Caki2 (cell line): Measurements from ENCODE around the gene SMG5. TPM values are rescaled to one million over a fixed set of nuclear protein-coding genes. Genes with fewer than 3 reads are reported as not detected.
"Not testable (repeated sequence)": the region's sequence is repeated elsewhere in the genome, so short reads cannot be mapped to it uniquely, and the experiment has no call there.

ENCODE experiments used
- DNase-seq: peaks from one replicate; pipeline ENCODE4 v3.0.0-alpha.2; 2015; ENCODE audit warnings: low read depth
- in situ Hi-C: cut with HindIII; loops from 2 replicates; pipeline ENCODE4 v1.10.0; 2016; ENCODE audit warnings: low sequenced_read_pairs, low pct_unique_long_range_greater_than_20kb, mixed read lengths
- total RNA-seq: library from RNA; depleted of rRNA; stranded (reverse); fragments of >200 nt; shearing (Covaris generic); gene quantifications from 2 replicates; pipeline ENCODE4 v1.2.3, GENCODE V29; 2014; ENCODE audit warnings: low replicate concordance

SMG5 gene
- total RNA-seq, 1 experiment from 2014 or later = 53.1 TPM

DNA sequence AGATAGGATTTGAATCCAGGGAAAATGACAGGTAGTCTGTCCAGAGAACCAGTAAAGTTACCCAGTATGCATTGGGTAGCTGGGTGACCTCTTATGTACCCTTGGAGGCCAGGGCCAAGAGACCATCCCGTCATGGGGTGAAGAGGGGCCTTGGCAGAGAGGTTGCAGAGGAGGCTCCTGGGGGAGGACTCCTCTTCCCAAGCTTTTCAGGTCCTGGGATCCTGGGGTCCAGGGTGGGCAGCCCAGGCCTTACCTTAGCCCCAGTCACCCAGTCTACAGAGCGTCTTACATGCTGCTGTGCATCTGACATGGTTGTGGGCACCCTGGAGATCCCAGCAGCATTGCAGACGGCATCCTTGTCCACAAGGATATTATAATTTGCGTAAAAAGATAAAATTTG lies 55.8 kb downstream of the SMG5 start:
- no peak for DNase-seq
- in situ Hi-C loops = no loop called here

GRCh38 chr1:156226116-156226538 lies 56.5 kb downstream of the SMG5 start:
- no peak for DNase-seq
- in situ Hi-C loops = no loop called here

DNA sequence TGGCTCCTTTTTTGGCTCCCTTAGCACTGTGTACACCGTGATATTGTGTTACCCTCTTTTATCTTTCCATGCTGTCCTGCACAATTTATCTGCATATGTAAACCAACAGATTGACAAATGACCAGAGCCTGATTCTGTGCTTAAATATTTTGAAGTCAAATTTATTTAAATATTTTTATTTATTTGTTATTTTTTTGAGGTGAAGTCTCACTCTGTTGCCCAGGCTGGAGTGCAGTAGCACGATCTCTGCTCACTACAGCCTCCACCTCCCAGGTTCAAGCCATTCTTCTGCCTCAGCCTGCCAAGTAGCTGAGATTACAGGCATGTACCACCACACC lies 57.0 kb downstream of the SMG5 start:
- in situ Hi-C loops = no loop called here
- DNase-seq = no peak

- in situ Hi-C loops = no loop called here
- DNase-seq = no peak
These were observed 60.5 kb downstream of the SMG5 start for GRCh38 chr1:156221986-156222692.

- in situ Hi-C loops = no loop called here
- no peak for DNase-seq
These were observed 62.4 kb downstream of the SMG5 start for GRCh38 chr1:156220226-156220625.

DNA sequence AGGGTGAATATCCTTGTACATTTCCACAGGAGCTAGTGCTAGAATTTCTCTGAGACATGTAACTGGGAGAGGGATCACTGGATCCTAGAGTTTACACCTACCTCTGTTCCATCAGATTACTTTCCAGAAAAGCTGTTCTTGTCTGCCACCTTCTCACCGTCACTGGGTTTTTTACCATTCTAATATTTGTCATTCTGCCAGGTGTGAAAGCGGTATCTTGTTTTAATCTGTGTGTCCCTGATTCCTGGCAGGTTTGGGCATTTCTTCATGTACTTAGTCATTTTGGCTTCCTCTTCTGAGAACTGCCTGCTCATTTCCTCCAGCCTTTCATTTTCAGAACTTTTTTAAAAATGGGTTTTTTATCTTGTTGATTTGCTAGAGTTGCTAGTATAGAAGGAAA lies 64.8 kb downstream of the SMG5 start:
- no peak for DNase-seq
- in situ Hi-C loops = no loop called here

- in situ Hi-C loops, DNase-seq: not testable (repeated sequence)
These were observed 66.1 kb downstream of the SMG5 start for GRCh38 chr1:156216361-156217086.

DNA sequence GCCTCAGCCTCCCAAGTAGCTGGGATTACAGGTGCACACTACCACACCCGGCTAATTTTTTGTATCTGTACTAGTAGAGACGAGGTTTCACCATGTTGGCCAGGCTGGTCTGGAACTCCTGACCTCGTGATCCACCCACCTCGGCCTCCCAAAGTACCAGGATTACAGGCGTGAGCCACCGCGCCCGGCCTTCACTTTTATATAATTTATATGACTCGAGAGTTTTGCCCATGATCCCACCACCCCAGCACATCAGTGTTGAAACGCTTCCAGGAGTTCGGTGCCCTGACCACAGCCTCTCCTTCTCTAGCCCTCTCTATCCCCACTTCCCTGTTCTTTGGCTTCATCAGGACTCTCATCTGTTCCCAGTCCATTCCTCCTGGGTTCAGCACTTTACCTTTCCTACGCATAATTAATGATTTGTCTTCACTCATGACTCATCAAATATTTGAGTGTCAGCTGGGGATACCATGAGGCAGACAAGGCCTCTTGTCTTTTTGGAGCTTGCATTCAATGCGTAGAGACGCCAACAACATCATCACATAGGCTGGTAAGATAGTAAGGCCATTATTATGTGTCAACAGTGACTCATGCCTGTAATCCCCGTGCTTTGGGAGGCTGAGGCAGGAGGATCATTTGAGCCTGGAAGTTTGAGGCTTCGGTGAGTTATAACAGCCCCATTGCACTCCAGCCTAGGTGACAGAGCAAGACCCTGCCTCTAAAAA lies 68.4 kb downstream of the SMG5 start:
- DNase-seq = peak; percentile 84
- in situ Hi-C loops = no loop called here

DNA sequence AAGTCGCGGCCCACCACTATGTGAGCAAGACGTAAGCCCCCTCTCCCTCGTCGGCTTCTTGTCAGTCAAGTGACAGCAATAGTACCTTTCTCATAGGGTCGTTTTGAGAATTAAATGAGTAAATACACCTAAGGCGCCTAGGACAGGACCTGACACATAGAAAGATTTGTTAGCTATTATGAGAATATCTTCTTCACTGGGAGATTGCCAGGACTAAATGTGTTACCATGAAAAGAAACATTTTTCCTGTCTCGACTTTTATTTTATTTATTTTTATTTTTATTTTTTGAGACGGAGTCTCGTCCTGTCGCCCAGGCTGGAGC lies 69.0 kb downstream of the SMG5 start:
- in situ Hi-C loops = no loop called here

DNA sequence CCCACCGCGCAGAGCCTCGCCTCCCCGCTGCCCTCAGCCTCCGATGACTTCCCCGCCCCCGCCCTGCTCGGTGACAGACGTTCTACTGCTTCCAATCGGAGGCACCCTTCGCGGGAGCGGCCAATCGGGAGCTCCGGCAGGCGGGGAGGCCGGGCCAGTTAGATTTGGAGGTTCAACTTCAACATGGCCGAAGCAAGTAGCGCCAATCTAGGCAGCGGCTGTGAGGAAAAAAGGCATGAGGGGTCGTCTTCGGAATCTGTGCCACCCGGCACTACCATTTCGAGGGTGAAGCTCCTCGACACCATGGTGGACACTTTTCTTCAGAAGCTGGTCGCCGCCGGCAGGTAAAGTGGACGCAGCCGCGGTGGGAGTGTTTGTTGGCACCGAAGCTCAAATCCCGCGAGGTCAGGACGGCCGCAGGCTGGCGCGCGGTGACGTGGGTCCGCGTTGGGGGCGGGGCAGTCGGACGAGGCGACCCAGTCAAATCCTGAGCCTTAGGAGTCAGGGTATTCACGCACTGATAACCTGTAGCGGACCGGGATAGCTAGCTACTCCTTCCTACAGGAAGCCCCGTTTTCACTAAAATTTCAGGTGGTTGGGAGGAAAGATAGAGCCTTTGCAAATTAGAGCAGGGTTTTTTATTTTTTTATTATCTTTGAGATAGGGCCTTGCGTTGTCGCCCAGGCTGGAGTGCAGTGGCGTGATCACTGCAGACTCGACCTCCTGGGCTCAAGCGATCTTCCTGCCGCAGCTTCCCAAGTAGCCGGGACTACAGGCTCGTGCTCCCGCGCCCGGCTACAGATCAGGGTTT lies 69.6 kb downstream of the SMG5 start, which contains the start of gene PMF1:
Gene PMF1, plus strand, starts transcription at position 175 of the 811 bp plus-strand sequence. Its CDS starts 9 bp downstream, at position 184.
- DNase-seq = peak; percentile 97
- in situ Hi-C loops = no loop called here

More for the DNA sequence above, 69.0 kb downstream of the SMG5 start:
- DNase-seq = no peak

- no peak for DNase-seq
- in situ Hi-C loops = no loop called here
These were observed 70.5 kb downstream of the SMG5 start for GRCh38 chr1:156212130-156212529.

GRCh38 chr1:156211243-156211642 lies 71.4 kb downstream of the SMG5 start:
- in situ Hi-C loops = no loop called here
- DNase-seq = no peak

DNA sequence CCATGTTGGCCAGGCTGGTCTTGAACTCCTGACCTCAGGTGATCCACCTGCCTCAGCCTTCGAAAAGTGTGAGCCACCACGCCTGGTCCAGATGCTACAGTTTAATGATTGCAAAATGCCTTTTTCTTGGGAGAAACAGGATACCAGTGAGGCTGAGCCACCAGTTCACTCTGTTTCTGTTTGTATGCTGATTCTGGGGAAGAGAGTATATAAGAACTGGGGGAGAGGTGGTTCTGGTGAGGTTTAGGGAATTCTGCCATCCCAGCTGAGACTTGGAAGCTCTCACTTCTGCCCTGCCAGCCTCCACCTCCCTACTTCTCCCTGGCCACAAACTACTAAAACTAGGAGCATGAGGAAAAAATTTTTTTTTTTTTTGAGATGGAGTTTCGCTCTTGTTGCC lies 77.9 kb downstream of the SMG5 start:
- no peak for DNase-seq
- in situ Hi-C loops = no loop called here

DNA sequence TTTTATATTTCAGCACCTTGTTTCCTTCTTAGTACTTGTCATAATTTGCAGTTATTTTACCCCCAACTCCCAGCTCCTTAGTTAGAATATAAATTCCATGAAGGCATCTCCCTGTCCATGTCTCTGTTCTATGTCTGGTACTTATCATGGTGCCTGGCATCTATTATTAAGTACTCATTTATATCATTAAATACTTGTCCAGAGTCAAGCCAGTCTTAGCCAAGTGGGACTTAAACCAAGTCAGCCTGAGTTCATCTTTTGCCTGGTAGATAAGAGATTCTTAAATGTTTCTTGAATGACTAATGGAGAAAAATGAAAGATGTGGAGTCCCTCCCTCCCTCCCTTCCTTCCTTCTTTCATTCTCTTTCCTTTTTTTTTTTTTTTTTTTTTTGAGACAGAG lies 79.3 kb downstream of the SMG5 start:
- in situ Hi-C loops = no loop called here
- DNase-seq = no peak

- in situ Hi-C loops = no loop called here
- no peak for DNase-seq
These were observed 82.6 kb downstream of the SMG5 start for GRCh38 chr1:156200044-156200443.
